ENCODE data around the gene SPN.
"Not testable (repeated sequence)": the region's sequence is repeated elsewhere in the genome, so short reads cannot be mapped to it uniquely, and the experiment has no call there.

GRCh38 chr16:29613307-29614057 is 49.6 kb upstream of the SPN start:
- not testable (repeated sequence) for TF ChIP-seq EZH2 (IDR thresholded peaks at IDR 0.05; ENCODE audit: low read length); CTCF (optimal IDR thresholded peaks at IDR 0.05 in 1 of 3, IDR thresholded peaks at IDR 0.05 in 1 of 3, conservative IDR thresholded peaks at IDR 0.05 in 1 of 3; ENCODE audit: extremely low read depth in 1 of 3, insufficient read depth in 2 of 3, low read length in 3 of 3)
